Measurements from ENCODE around the gene IFNA6. TPM values are rescaled to one million over a fixed set of nuclear protein-coding genes. Genes with fewer than 3 reads are reported as not detected.

Gene IFNA6
- total RNA-seq, 1 experiment from 2014 or later, result not detected

- POLR2A ChIA-PET, result no interaction called here
- Histone ChIP-seq H3K9me3 (ENCODE audit: control insufficient read depth, insufficient read depth, low read depth, low read length) (no peaks in the 10 kb centered on the region), H3K27ac (ENCODE audit: low read length) (no peak overlapping the region), H3K4me1 (ENCODE audit: control insufficient read depth, insufficient read depth, low read length) (no peaks in the 10 kb centered on the region), H3K4me3 (ENCODE audit: low read depth in 2 of 2, low read length in 2 of 2) (no peak overlapping the region), H3K27me3 (ENCODE audit: control insufficient read depth, insufficient read depth, low read length) (no peaks in the 10 kb centered on the region), H3K36me3 (ENCODE audit: control insufficient read depth, insufficient read depth, low read length) (no peaks in the 10 kb centered on the region; the same call in none of the 2 replicates)
- BruUV-seq (replicated peaks), result no TSS peak
- in situ Hi-C loops (cut with HindIII; ENCODE audit: low pct_unique_long_range_greater_than_20kb, low sequenced_read_pairs), result no loop called here
- no peak for TF ChIP-seq POLR2AphosphoS5 (IDR thresholded peaks at IDR 0.05; ENCODE audit: low read depth, low read length)
- no peak for TF ChIP-seq SIN3A (IDR thresholded peaks at IDR 0.05; ENCODE audit: borderline replicate concordance, insufficient read depth, low read depth, low read length)
- TF ChIP-seq REST (IDR thresholded peaks at IDR 0.05; ENCODE audit: insufficient read depth in 1 of 2, low read depth in 2 of 2, low read length in 1 of 2), result no peak
- TF ChIP-seq, protein P1, sequence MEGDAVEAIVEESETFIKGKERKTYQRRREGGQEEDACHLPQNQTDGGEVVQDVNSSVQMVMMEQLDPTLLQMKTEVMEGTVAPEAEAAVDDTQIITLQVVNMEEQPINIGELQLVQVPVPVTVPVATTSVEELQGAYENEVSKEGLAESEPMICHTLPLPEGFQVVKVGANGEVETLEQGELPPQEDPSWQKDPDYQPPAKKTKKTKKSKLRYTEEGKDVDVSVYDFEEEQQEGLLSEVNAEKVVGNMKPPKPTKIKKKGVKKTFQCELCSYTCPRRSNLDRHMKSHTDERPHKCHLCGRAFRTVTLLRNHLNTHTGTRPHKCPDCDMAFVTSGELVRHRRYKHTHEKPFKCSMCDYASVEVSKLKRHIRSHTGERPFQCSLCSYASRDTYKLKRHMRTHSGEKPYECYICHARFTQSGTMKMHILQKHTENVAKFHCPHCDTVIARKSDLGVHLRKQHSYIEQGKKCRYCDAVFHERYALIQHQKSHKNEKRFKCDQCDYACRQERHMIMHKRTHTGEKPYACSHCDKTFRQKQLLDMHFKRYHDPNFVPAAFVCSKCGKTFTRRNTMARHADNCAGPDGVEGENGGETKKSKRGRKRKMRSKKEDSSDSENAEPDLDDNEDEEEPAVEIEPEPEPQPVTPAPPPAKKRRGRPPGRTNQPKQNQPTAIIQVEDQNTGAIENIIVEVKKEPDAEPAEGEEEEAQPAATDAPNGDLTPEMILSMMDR (IDR thresholded peaks at IDR 0.05), result peak; percentile 7; the same call in 1 of the 2 replicates
- TF ChIP-seq TCF7L2 (IDR thresholded peaks at IDR 0.05; ENCODE audit: low read depth, low read length), result no peak
- intact Hi-C loops (cut with micrococcal nuclease; ENCODE audit: unreplicated experiment), result no loop called here
- DNase-seq (ENCODE audit: low read depth, low spot score) (no peak), ATAC-seq (no peak)
- CTCF ChIA-PET, result no interaction called here
These were observed 14.2 kb downstream of the IFNA6 start for GRCh38 chr9:21336457-21336856.

GRCh38 chr9:21334701-21335632 lies 15.7 kb downstream of the IFNA6 start, which contains the start of gene KLHL9:
KLHL9 (minus strand) TSS chr9:21335404; CDS start chr9:21334859, 545 bp downstream.
- intact Hi-C loops (cut with micrococcal nuclease; ENCODE audit: unreplicated experiment), result no loop called here
- no peaks in the 10 kb centered on the region for H3K27me3 ChIP-seq (ENCODE audit: control insufficient read depth, insufficient read depth, low read length)
- H3K4me1 ChIP-seq (ENCODE audit: control insufficient read depth, insufficient read depth, low read length), result no peaks in the 10 kb centered on the region
- ChIA-PET CTCF (no interaction called here), POLR2A (interaction anchor here (0.9 kb wide), 1 partner anchor 246 kb away, joined by 3 read pairs; no protein-coding TSS in a partner anchor)
- TF ChIP-seq SIN3A (IDR thresholded peaks at IDR 0.05; ENCODE audit: borderline replicate concordance, insufficient read depth, low read depth, low read length) (no peak), POLR2AphosphoS5 (IDR thresholded peaks at IDR 0.05; ENCODE audit: low read depth, low read length) (peak; percentile 41; the same call in 1 of the 2 replicates)
- peak within 1 kb of the TSS; percentile 81 for H3K27ac ChIP-seq (ENCODE audit: low read length)
- ATAC-seq (peak; percentile 98), DNase-seq (ENCODE audit: low read depth, low spot score) (no peak)
- in situ Hi-C loops (cut with HindIII; ENCODE audit: low pct_unique_long_range_greater_than_20kb, low sequenced_read_pairs), result no loop called here
- H3K4me3 ChIP-seq (ENCODE audit: low read depth in 2 of 2, low read length in 2 of 2), result peak within 1 kb of the TSS; percentile 73 to 85
- no TSS peak for BruUV-seq (replicated peaks)
- no peaks in the 10 kb centered on the region; the same call in none of the 2 replicates for H3K36me3 ChIP-seq (ENCODE audit: control insufficient read depth, insufficient read depth, low read length)
- no peaks in the 10 kb centered on the region for H3K9me3 ChIP-seq (ENCODE audit: control insufficient read depth, insufficient read depth, low read depth, low read length)

All from Panc1 (cell line).